Peyer's patch (tissue), 4 donors: ENCODE data around the gene HDGF.

ENCODE experiments used
- POLR2A ChIP-seq, 2 donors: fragments of 450-650 bp; IDR thresholded peaks; one replicate each; pipeline ENCODE4 v1.5.1; 2017; ENCODE audit warnings: antibody characterized with exemption in 2 of 2, mild to moderate bottlenecking in 2 of 2, moderate library complexity in 2 of 2
- TF ChIP-seq, protein P1 (sequence below), 6 experiments: fragments of 450-650 bp in 4 of 6; fragments of 200-600 bp in 2 of 6; sonication (generic) in 1 of 6; IDR thresholded peaks; one replicate each; pipeline ENCODE4 v1.5.1; 2017 to 2019; ENCODE audit warnings: antibody characterized with exemption in 6 of 6, mild to moderate bottlenecking in 3 of 6, moderate library complexity in 1 of 6

- TF ChIP-seq, protein P1, sequence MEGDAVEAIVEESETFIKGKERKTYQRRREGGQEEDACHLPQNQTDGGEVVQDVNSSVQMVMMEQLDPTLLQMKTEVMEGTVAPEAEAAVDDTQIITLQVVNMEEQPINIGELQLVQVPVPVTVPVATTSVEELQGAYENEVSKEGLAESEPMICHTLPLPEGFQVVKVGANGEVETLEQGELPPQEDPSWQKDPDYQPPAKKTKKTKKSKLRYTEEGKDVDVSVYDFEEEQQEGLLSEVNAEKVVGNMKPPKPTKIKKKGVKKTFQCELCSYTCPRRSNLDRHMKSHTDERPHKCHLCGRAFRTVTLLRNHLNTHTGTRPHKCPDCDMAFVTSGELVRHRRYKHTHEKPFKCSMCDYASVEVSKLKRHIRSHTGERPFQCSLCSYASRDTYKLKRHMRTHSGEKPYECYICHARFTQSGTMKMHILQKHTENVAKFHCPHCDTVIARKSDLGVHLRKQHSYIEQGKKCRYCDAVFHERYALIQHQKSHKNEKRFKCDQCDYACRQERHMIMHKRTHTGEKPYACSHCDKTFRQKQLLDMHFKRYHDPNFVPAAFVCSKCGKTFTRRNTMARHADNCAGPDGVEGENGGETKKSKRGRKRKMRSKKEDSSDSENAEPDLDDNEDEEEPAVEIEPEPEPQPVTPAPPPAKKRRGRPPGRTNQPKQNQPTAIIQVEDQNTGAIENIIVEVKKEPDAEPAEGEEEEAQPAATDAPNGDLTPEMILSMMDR (IDR thresholded peaks at IDR 0.05), result peak; percentile 44 to 78 (median 62)
- TF ChIP-seq POLR2A (IDR thresholded peaks at IDR 0.05), result no peak
These were observed 45.4 kb downstream of the HDGF start for GRCh38 chr1:156705918-156706656.
